ENCODE results near the gene NBEA.

DNA sequence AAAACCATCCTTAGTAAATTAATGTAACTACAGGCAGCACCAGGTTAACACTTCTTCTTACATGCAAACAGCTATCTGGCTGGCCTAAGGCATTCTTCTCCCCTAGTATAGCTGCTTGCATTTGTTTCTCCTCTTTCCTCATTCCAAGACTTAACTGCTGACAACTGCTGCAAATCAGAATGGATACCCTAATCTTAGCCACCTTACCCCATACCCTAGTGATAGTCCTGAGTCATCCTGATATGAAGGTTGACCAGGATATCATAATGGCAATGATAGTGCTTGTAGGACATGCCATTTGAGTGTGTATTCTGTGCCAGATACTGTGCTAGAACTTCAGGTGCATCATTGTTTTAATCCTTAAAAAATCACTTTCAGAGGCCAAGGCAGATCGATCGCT lies 672.6 kb downstream of the NBEA start:
- TF ChIP-seq, protein P1, sequence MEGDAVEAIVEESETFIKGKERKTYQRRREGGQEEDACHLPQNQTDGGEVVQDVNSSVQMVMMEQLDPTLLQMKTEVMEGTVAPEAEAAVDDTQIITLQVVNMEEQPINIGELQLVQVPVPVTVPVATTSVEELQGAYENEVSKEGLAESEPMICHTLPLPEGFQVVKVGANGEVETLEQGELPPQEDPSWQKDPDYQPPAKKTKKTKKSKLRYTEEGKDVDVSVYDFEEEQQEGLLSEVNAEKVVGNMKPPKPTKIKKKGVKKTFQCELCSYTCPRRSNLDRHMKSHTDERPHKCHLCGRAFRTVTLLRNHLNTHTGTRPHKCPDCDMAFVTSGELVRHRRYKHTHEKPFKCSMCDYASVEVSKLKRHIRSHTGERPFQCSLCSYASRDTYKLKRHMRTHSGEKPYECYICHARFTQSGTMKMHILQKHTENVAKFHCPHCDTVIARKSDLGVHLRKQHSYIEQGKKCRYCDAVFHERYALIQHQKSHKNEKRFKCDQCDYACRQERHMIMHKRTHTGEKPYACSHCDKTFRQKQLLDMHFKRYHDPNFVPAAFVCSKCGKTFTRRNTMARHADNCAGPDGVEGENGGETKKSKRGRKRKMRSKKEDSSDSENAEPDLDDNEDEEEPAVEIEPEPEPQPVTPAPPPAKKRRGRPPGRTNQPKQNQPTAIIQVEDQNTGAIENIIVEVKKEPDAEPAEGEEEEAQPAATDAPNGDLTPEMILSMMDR (conservative IDR thresholded peaks at IDR 0.05; ENCODE audit: low read depth, low read length): no peak
- TF ChIP-seq EZH2phosphoT487 (IDR thresholded peaks at IDR 0.05; ENCODE audit: borderline replicate concordance, low read length): no peak
- TF ChIP-seq EZH2 (IDR thresholded peaks at IDR 0.05; ENCODE audit: low read length, unreplicated experiment): no peak
